Loucy (cell line): ENCODE results near the gene KISS1.

ENCODE experiments used
- H2AFZ ChIP-seq: fragments of 200-600 bp; sonication (generic); 2 replicates; pipeline ENCODE4 v1.6.0; 2016; ENCODE audit warnings: antibody characterized with exemption, mild to moderate bottlenecking, low read length, moderate library complexity
- H3F3A ChIP-seq: fragments of 200-600 bp; 2 replicates; pipeline ENCODE4 v1.6.0; 2016; ENCODE audit warnings: antibody characterized with exemption, low read depth, mild to moderate bottlenecking
- H3K27me3 ChIP-seq: fragments of 200-600 bp; sonication (generic); 2 replicates; pipeline ENCODE4 v1.6.1; 2014; ENCODE audit warnings: low read length, mild to moderate bottlenecking; ENCODE audit not compliant: insufficient read depth, poor library complexity, severe bottlenecking
- H3K36me3 ChIP-seq: fragments of 200-600 bp; sonication (generic); 2 replicates; pipeline ENCODE4 v1.6.1; 2016; ENCODE audit warnings: low read length; ENCODE audit not compliant: insufficient read depth
- H3K4me1 ChIP-seq: fragments of 200-600 bp; sonication (generic); 2 replicates; pipeline ENCODE4 v1.5.1; 2014; ENCODE audit warnings: low read length, mild to moderate bottlenecking; ENCODE audit not compliant: insufficient read depth, poor library complexity, severe bottlenecking
- H3K4me2 ChIP-seq: fragments of 200-600 bp; sonication (generic); 2 replicates; pipeline ENCODE4 v1.6.0; 2014; ENCODE audit warnings: antibody characterized with exemption, low read length, low read depth, mild to moderate bottlenecking; ENCODE audit not compliant: poor library complexity, severe bottlenecking
- H3K4me3 ChIP-seq: fragments of 200-600 bp; sonication (generic); 2 replicates; pipeline ENCODE4 v1.5.1; 2014; ENCODE audit warnings: low read length, mild to moderate bottlenecking, mixed read lengths; ENCODE audit not compliant: poor library complexity, severe bottlenecking
- H3K79me2 ChIP-seq: fragments of 200-600 bp; sonication (generic); 2 replicates; pipeline ENCODE4 v1.6.1; 2014; ENCODE audit warnings: low read length; ENCODE audit not compliant: insufficient read depth
- H3K9ac ChIP-seq: fragments of 200-600 bp; sonication (generic); 2 replicates; pipeline ENCODE4 v1.6.0; 2014; ENCODE audit warnings: mild to moderate bottlenecking, low read depth, low read length, moderate library complexity; ENCODE audit not compliant: poor library complexity, severe bottlenecking
- H3K9me2 ChIP-seq: fragments of 200-600 bp; sonication (generic); replicated peaks from 2 replicates; pipeline ENCODE4 v1.6.1; 2016; ENCODE audit warnings: low read depth, low read length, mixed read lengths
- H3K9me3 ChIP-seq: fragments of 200-600 bp; sonication (generic); 2 replicates; pipeline ENCODE4 v1.6.1; 2014; ENCODE audit warnings: mild to moderate bottlenecking, antibody characterized with exemption, low read length, low read depth; ENCODE audit not compliant: insufficient read depth
- H4K20me1 ChIP-seq: fragments of 200-600 bp; sonication (generic); 2 replicates; pipeline ENCODE4 v1.6.0; 2014; ENCODE audit warnings: antibody characterized with exemption, low read length, mild to moderate bottlenecking; ENCODE audit not compliant: insufficient read depth, poor library complexity, severe bottlenecking
- CTCF ChIP-seq: fragments of 200-600 bp; sonication (generic); conservative IDR thresholded peaks from 2 replicates; pipeline ENCODE4 v1.5.1; 2014; ENCODE audit warnings: mild to moderate bottlenecking, antibody characterized with exemption, low read length
- EZH2phosphoT487 ChIP-seq: fragments of 200-600 bp; IDR thresholded peaks from 2 replicates; pipeline ENCODE4 v1.6.1; 2018; ENCODE audit warnings: antibody characterized with exemption, mild to moderate bottlenecking, moderate library complexity, borderline replicate concordance

The KISS1 gene

GRCh38 chr1:204192589-204193352 lies 3.5 kb downstream of the KISS1 start:
- H3F3A ChIP-seq = no peaks in the 10 kb centered on the region
- no peak overlapping the region for H3K9ac ChIP-seq
- peaks cover 9% of the 10 kb centered on the region for H3K4me1 ChIP-seq
- no peak overlapping the region for H3K4me3 ChIP-seq
- no peaks in the 10 kb centered on the region for H3K9me2 ChIP-seq
- no peaks in the 10 kb centered on the region for H3K79me2 ChIP-seq
- TF ChIP-seq EZH2phosphoT487 (no peak), CTCF (no peak)
- H2AFZ ChIP-seq = no peak overlapping the region
- H3K9me3 ChIP-seq = no peaks in the 10 kb centered on the region
- H3K27me3 ChIP-seq = no peaks in the 10 kb centered on the region
- no peaks in the 10 kb centered on the region for H4K20me1 ChIP-seq
- H3K4me2 ChIP-seq = no peak overlapping the region
- H3K36me3 ChIP-seq = no peaks in the 10 kb centered on the region

- Histone ChIP-seq H3K9me2 (no peaks in the 10 kb centered on the region), H3K4me2 (no peak overlapping the region), H3F3A (no peaks in the 10 kb centered on the region), H4K20me1 (no peaks in the 10 kb centered on the region), H3K79me2 (no peaks in the 10 kb centered on the region), H3K36me3 (no peaks in the 10 kb centered on the region), H3K9me3 (no peaks in the 10 kb centered on the region), H3K4me3 (no peak overlapping the region), H3K9ac (no peak overlapping the region), H3K4me1 (peaks cover 9% of the 10 kb centered on the region), H2AFZ (no peak overlapping the region), H3K27me3 (no peaks in the 10 kb centered on the region)
- no peak for TF ChIP-seq EZH2phosphoT487
- TF ChIP-seq CTCF = no peak
These were observed 4.2 kb downstream of the KISS1 start for GRCh38 chr1:204192046-204192445.

GRCh38 chr1:204191456-204191855 lies 4.8 kb downstream of the KISS1 start:
- H3K27me3 ChIP-seq = no peaks in the 10 kb centered on the region
- H3K9ac ChIP-seq = no peak overlapping the region
- H3K4me3 ChIP-seq = no peak overlapping the region
- H3K36me3 ChIP-seq = no peaks in the 10 kb centered on the region
- TF ChIP-seq CTCF (no peak), EZH2phosphoT487 (no peak)
- no peaks in the 10 kb centered on the region for H3K9me2 ChIP-seq
- H2AFZ ChIP-seq = no peak overlapping the region
- no peaks in the 10 kb centered on the region for H3K79me2 ChIP-seq
- H3K4me1 ChIP-seq = peaks cover 9% of the 10 kb centered on the region
- no peaks in the 10 kb centered on the region for H3F3A ChIP-seq
- no peak overlapping the region for H3K4me2 ChIP-seq
- no peaks in the 10 kb centered on the region for H3K9me3 ChIP-seq
- H4K20me1 ChIP-seq = no peaks in the 10 kb centered on the region
